HepG2 (cell line): Measurements from ENCODE around the gene PANK4. TPM values are rescaled to one million over a fixed set of nuclear protein-coding genes. Genes with fewer than 3 reads are reported as not detected.

Experiments used
- AKNA ChIP-seq: sonication (generic); formaldehyde crosslinking; IDR thresholded peaks from 2 replicates; pipeline ENCODE4 v1.4.0; 2020; ENCODE audit warnings: missing genetic modification reagents, borderline replicate concordance
- CCAR2 ChIP-seq: fragments of 200-400 bp; formaldehyde crosslinking; optimal IDR thresholded peaks from 2 replicates; pipeline ENCODE3; 2018; ENCODE audit warnings: low read depth, mild to moderate bottlenecking, low read length, moderate library complexity
- HNRNPH1 ChIP-seq: fragments of 200-400 bp; formaldehyde crosslinking; optimal IDR thresholded peaks from 2 replicates; pipeline ENCODE3; 2017; ENCODE audit warnings: mild to moderate bottlenecking, low read depth, low read length
- RBM39 ChIP-seq: fragments of 200-400 bp; formaldehyde crosslinking; IDR thresholded peaks from one replicate; pipeline ENCODE4 v1.6.1; 2018; ENCODE audit warnings: antibody characterized with exemption, mild to moderate bottlenecking, low read depth, low read length; ENCODE audit not compliant: poor library complexity, severe bottlenecking
- RNF219 ChIP-seq: sonication (generic); formaldehyde crosslinking; IDR thresholded peaks from 2 replicates; pipeline ENCODE4 v1.5.0; 2020; ENCODE audit warnings: mild to moderate bottlenecking, missing genetic modification reagents
- STAT5B ChIP-seq: sonication (generic); formaldehyde crosslinking; IDR thresholded peaks from 2 replicates; pipeline ENCODE4 v1.4.0; 2020; ENCODE audit warnings: missing genetic modification reagents
- TEAD2 ChIP-seq: sonication (generic); formaldehyde crosslinking; IDR thresholded peaks from 2 replicates; pipeline ENCODE4 v1.9.0; 2021; ENCODE audit warnings: missing genetic modification reagents
- ZBTB20 ChIP-seq: sonication (generic); formaldehyde crosslinking; IDR thresholded peaks from 2 replicates; pipeline ENCODE4 v1.8.1; 2023; ENCODE audit warnings: missing genetic modification reagents, low read depth, mild to moderate bottlenecking, borderline replicate concordance
- ZNF564 ChIP-seq: sonication (generic); formaldehyde crosslinking; IDR thresholded peaks from 2 replicates; pipeline ENCODE4 v1.8.1; 2023; ENCODE audit warnings: mild to moderate bottlenecking, missing genetic modification reagents
- ZNF724P ChIP-seq: sonication (generic); formaldehyde crosslinking; IDR thresholded peaks from 2 replicates; pipeline ENCODE4 v1.8.0; 2022; ENCODE audit warnings: missing genetic modification reagents, borderline replicate concordance
- ZNF780A ChIP-seq: sonication (generic); formaldehyde crosslinking; IDR thresholded peaks from 2 replicates; pipeline ENCODE4 v1.8.0; 2022; ENCODE audit warnings: mild to moderate bottlenecking, missing genetic modification reagents, moderate library complexity
- ZNF782 ChIP-seq: sonication (generic); formaldehyde crosslinking; IDR thresholded peaks from 2 replicates; pipeline ENCODE4 v1.4.0; 2020; ENCODE audit warnings: missing genetic modification reagents, mild to moderate bottlenecking, borderline replicate concordance
- ZSCAN22 ChIP-seq: sonication (generic); formaldehyde crosslinking; IDR thresholded peaks from 2 replicates; pipeline ENCODE4 v1.4.0; 2020; ENCODE audit warnings: mild to moderate bottlenecking, missing genetic modification reagents
- polyA plus RNA-seq, 8 experiments: library from polyadenylated mRNA; depleted of rRNA in 3 of 8; stranded (reverse) in 7 of 8; unstranded in 1 of 8; fragments of >200 nt; fragmentation: Illumina TruSeq in 4 of 8; extraction: Trizol in 4 of 8; gene quantifications; 2 replicates each; pipeline versions ENCODE4 v1.2.1 to v1.2.3, GENCODE V29; 2011 to 2016; ENCODE audit warnings: low read depth in 4 of 8, missing spikeins in 1 of 8, mixed read lengths in 1 of 8; ENCODE audit not compliant: insufficient read depth in 1 of 8
- total RNA-seq, 5 experiments: library from RNA; depleted of rRNA; stranded (reverse); fragments of >200 nt; fragmentation: Illumina TruSeq; extraction: Trizol; gene quantifications; 2 replicates each; pipeline ENCODE4 v1.2.3, GENCODE V29; 2016; ENCODE audit warnings: low read depth in 1 of 5
- TF ChIP-seq, protein P1 (sequence below): IDR thresholded peaks from 2 replicates; pipeline ENCODE4 v1.6.1; 2016; ENCODE audit warnings: missing compliant biosample characterization, missing genetic modification reagents, borderline replicate concordance
- TF ChIP-seq, protein P2 (sequence below): sonication (generic); formaldehyde crosslinking; IDR thresholded peaks from 2 replicates; pipeline ENCODE4 v1.8.1; 2023; ENCODE audit warnings: mild to moderate bottlenecking, moderate library complexity, missing genetic modification reagents
- TF ChIP-seq, protein P3 (sequence below), 2 experiments: sonication (generic) in 1 of 2; formaldehyde crosslinking in 1 of 2; IDR thresholded peaks; 2 replicates each; pipeline versions ENCODE4 v1.4.0 to v1.6.1; 2018 to 2020; ENCODE audit warnings: missing genetic modification reagents in 2 of 2, borderline replicate concordance in 1 of 2, low read depth in 1 of 2, mild to moderate bottlenecking in 1 of 2, missing biosample characterization in 1 of 2

Gene PANK4
- total and polyA plus RNA-seq, 2 of the 13 experiments (the other 11 are each of a cell fraction or from before 2014, with no cell fraction given) = 17.4 to 19.3 TPM

DNA sequence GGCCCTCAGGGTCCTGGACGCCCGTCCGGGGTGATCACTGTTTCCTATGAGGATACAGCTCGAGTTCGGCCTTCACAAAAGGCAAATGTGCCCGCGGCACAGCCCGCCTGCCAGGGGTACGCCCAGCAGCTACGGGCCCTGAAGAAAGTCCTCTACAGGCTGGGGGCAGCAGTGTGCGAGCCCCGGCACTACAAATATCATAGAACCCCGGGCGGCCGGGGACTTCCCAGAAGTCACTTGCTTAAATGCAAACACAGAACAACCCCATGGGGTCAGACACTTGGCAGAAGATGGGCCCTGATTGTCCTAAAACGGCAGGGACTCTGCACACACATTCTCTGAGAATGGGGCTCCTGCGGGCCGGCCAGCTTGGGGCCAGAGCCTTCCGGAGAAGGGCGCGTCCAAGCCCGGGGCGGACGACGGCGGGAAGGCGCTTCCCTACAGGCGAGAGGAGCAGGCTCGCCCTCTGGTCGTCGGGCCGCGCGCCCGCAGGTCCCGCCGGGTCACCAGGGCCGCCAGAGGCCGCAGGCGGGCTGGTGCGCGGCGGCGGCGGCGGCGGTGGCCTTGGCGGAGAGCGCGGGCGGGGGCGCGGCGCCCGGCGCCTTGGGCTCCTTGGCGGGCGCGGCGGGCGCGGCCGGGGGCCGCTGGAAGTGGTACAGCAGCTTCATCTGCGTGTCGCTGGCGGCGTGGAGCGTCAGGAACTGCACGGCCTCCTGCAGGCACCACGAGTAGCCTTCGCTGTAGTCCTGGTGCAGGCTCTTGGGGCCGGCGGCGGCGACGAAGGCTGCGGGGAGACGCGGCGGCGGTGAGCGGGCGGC, 2.8 kb upstream of the PANK4 start (continued):
- TF ChIP-seq, protein P1, sequence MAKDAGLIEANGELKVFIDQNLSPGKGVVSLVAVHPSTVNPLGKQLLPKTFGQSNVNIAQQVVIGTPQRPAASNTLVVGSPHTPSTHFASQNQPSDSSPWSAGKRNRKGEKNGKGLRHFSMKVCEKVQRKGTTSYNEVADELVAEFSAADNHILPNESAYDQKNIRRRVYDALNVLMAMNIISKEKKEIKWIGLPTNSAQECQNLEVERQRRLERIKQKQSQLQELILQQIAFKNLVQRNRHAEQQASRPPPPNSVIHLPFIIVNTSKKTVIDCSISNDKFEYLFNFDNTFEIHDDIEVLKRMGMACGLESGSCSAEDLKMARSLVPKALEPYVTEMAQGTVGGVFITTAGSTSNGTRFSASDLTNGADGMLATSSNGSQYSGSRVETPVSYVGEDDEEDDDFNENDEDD (CRISPR knock-in tag) = peak; percentile 48; the same call in 1 of the 2 replicates
- TF ChIP-seq AKNA (no peak), ZNF724P (0 out of 2 replicates have a peak, but pooled peaks have one; percentile 27), ZNF780A (CRISPR knock-in tag) (no peak), RNF219 (CRISPR knock-in tag) (no peak), ZNF564 (CRISPR knock-in tag) (no peak), RBM39 (peak; percentile 41), CCAR2 (no peak), ZSCAN22 (CRISPR knock-in tag) (no peak), TEAD2 (CRISPR knock-in tag) (no peak), ZNF782 (CRISPR knock-in tag) (peak; percentile 26; the same call in 1 of the 2 replicates), HNRNPH1 (no peak), STAT5B (no peak), ZBTB20 (CRISPR knock-in tag) (no peak)
- TF ChIP-seq, protein P2, sequence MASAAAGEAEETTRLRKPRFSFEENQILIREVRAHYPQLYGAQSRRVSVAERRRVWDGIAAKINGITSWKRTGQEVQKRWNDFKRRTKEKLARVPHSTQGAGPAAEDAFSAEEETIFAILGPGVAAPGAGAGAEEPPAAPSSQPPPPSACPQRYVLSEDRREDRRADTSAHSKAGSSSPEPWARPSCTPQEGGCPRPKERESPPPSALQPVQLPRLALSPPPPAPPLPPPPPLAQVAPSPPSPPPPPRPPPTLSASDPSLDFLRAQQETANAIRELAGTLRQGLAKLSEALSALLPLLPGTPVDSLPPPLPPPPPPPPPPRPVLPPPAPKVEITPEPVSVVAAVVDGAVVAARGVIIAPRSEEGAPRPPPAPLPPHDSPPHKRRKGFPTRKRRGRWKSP (CRISPR knock-in tag) = peak; percentile 41; the same call in 1 of the 2 replicates
- TF ChIP-seq, protein P3, sequence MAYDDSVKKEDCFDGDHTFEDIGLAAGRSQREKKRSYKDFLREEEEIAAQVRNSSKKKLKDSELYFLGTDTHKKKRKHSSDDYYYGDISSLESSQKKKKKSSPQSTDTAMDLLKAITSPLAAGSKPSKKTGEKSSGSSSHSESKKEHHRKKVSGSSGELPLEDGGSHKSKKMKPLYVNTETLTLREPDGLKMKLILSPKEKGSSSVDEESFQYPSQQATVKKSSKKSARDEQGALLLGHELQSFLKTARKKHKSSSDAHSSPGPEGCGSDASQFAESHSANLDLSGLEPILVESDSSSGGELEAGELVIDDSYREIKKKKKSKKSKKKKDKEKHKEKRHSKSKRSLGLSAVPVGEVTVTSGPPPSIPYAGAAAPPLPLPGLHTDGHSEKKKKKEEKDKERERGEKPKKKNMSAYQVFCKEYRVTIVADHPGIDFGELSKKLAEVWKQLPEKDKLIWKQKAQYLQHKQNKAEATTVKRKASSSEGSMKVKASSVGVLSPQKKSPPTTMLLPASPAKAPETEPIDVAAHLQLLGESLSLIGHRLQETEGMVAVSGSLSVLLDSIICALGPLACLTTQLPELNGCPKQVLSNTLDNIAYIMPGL (CRISPR knock-in tag; IDR thresholded peaks at IDR 0.05; ENCODE audit: borderline replicate concordance in 1 of 2, low read depth in 1 of 2) = no peak
